PFSK-1 (cell line): ENCODE measurements around the gene CHADL.

Experiments used
- POLR2AphosphoS5 ChIP-seq: IDR thresholded peaks from 2 replicates; pipeline ENCODE4 v1.6.1; 2012; ENCODE audit warnings: low read depth, mild to moderate bottlenecking, control low read depth, low read length, moderate library complexity
- TAF1 ChIP-seq: IDR thresholded peaks from 2 replicates; pipeline ENCODE4 v1.6.1; 2012; ENCODE audit warnings: low read length, control low read depth, borderline replicate concordance; ENCODE audit not compliant: insufficient read depth

GRCh38 chr22:41284465-41284864, 43.7 kb upstream of the CHADL start:
- TF ChIP-seq TAF1 (no peak), POLR2AphosphoS5 (no peak)
